SK-N-SH (cell line): Measurements from ENCODE around the gene CAVIN4. TPM values are rescaled to one million over a fixed set of nuclear protein-coding genes. Genes with fewer than 3 reads are reported as not detected.

ENCODE experiments used
- CTCF ChIA-PET: fragments of 300-600, 350-600 bp; formaldehyde crosslinking; extraction: SDS; loops from one replicate; lab custom pipeline; 2021; lab: Yijun Ruan, JAX
- POLR2A ChIA-PET: fragments of 350-600 bp; sonication (Branson Sonifier 250); formaldehyde crosslinking; extraction: SDS; loops from one replicate; lab custom pipeline; 2020; ENCODE audit warnings: antibody characterized with exemption, inconsistent platforms; lab: Yijun Ruan, JAX
- DNase-seq: peaks from one replicate; pipeline ENCODE4 v3.0.0; 2012
- H2AFZ ChIP-seq: fragments of 200-600 bp; sonication (generic); 2 replicates; pipeline ENCODE4 v1.8.1; 2016; ENCODE audit warnings: antibody characterized with exemption, mild to moderate bottlenecking, low read depth
- H3F3A ChIP-seq: fragments of 200-600 bp; sonication (generic); replicated peaks from 2 replicates; pipeline ENCODE3; 2016; ENCODE audit warnings: antibody characterized with exemption, mild to moderate bottlenecking; ENCODE audit not compliant: insufficient read depth
- H3K27ac ChIP-seq, 2 experiments: fragments of 200-500 bp in 1 of 2; fragments of 200-600 bp in 1 of 2; sonication (Bioruptor generic) in 1 of 2; sonication (generic), shearing (Covaris generic) in 1 of 2; 2 replicates each; pipeline versions ENCODE4 v1.5.1 to v1.6.1; 2014 to 2016; ENCODE audit warnings: low read depth in 2 of 2, inconsistent platforms in 1 of 2, low read length in 1 of 2, mild to moderate bottlenecking in 1 of 2, mixed read lengths in 1 of 2
- H3K27me3 ChIP-seq: fragments of 200-600 bp; sonication (generic), shearing (Covaris generic); 2 replicates; pipeline ENCODE4 v1.6.1; 2016; ENCODE audit warnings: mixed run types; ENCODE audit not compliant: insufficient read depth
- H3K36me3 ChIP-seq, 2 experiments: fragments of 200-500 bp in 1 of 2; fragments of 200-600 bp in 1 of 2; sonication (Bioruptor generic) in 1 of 2; sonication (generic) in 1 of 2; replicated peaks in 1 of 2; 2 replicates each; pipeline versions ENCODE3 to v1.5.1; 2014 to 2016; ENCODE audit warnings: low read length in 1 of 2, mild to moderate bottlenecking in 1 of 2; ENCODE audit not compliant: insufficient read depth in 2 of 2, control insufficient read depth in 1 of 2
- H3K4me1 ChIP-seq, 2 experiments: fragments of 200-500 bp in 1 of 2; fragments of 200-600 bp in 1 of 2; sonication (Bioruptor generic) in 1 of 2; sonication (generic), shearing (Covaris generic) in 1 of 2; 2 replicates each; pipeline versions ENCODE4 v1.5.1 to v1.6.1; 2014 to 2016; ENCODE audit warnings: low read depth in 1 of 2, low read length in 1 of 2, mixed run types in 1 of 2; ENCODE audit not compliant: insufficient read depth in 2 of 2, control insufficient read depth in 1 of 2
- H3K4me2 ChIP-seq: fragments of 200-600 bp; sonication (generic), shearing (Covaris generic); 2 replicates; pipeline ENCODE4 v1.6.1; 2017; ENCODE audit warnings: mixed run types
- H3K4me3 ChIP-seq, 2 experiments: fragments of 200-500 bp in 1 of 2; fragments of 200-600 bp in 1 of 2; sonication (Bioruptor generic) in 1 of 2; sonication (generic), shearing (Covaris generic) in 1 of 2; 2 replicates each; pipeline versions ENCODE4 v1.5.1 to v1.8.1; 2014 to 2016; ENCODE audit warnings: low read depth in 2 of 2, inconsistent platforms in 1 of 2, low read length in 1 of 2, mild to moderate bottlenecking in 1 of 2, mixed read lengths in 1 of 2, moderate library complexity in 1 of 2
- H3K79me2 ChIP-seq: fragments of 200-600 bp; sonication (generic); 2 replicates; pipeline ENCODE4 v1.8.1; 2017; ENCODE audit warnings: mild to moderate bottlenecking; ENCODE audit not compliant: insufficient read depth
- H3K9ac ChIP-seq: fragments of 200-600 bp; sonication (generic); 2 replicates; pipeline ENCODE4 v1.6.1; 2017; ENCODE audit warnings: mixed run types
- H3K9me2 ChIP-seq: fragments of 200-600 bp; sonication (generic); 2 replicates; pipeline ENCODE4 v1.6.1; 2017; ENCODE audit warnings: mixed run types
- H3K9me3 ChIP-seq: fragments of 200-600 bp; sonication (generic); 2 replicates; pipeline ENCODE4 v1.6.1; 2017; ENCODE audit warnings: mixed run types, mild to moderate bottlenecking, moderate library complexity
- H4K20me1 ChIP-seq: fragments of 200-600 bp; sonication (generic); 2 replicates; pipeline ENCODE4 v1.6.1; 2017; ENCODE audit warnings: mild to moderate bottlenecking, mixed run types; ENCODE audit not compliant: insufficient read depth
- CHD2 ChIP-seq: fragments of 150-350 bp; IDR thresholded peaks from 2 replicates; pipeline ENCODE4 v1.6.1; 2018; ENCODE audit warnings: low read length; ENCODE audit not compliant: partially characterized antibody
- CTCF ChIP-seq: fragments of 200-600 bp; sonication (generic); IDR thresholded peaks from 2 replicates; pipeline ENCODE4 v1.6.1; 2017; ENCODE audit warnings: antibody characterized with exemption, mild to moderate bottlenecking, moderate library complexity
- EZH2phosphoT487 ChIP-seq: fragments of 200-600 bp; sonication (generic); IDR thresholded peaks from 2 replicates; pipeline ENCODE4 v1.6.1; 2017; ENCODE audit warnings: low read depth, mixed run types, mild to moderate bottlenecking, antibody characterized with exemption, moderate library complexity, borderline replicate concordance
- FOSL2 ChIP-seq: IDR thresholded peaks from 2 replicates; pipeline ENCODE4 v1.4.0; 2012; ENCODE audit warnings: low read depth, mild to moderate bottlenecking, moderate library complexity, borderline replicate concordance
- GABPA ChIP-seq: IDR thresholded peaks from 2 replicates; pipeline ENCODE4 v1.4.0; 2012; ENCODE audit warnings: low read depth, mild to moderate bottlenecking
- RAD21 ChIP-seq: IDR thresholded peaks from 2 replicates; pipeline ENCODE4 v1.6.1; 2012; ENCODE audit warnings: mild to moderate bottlenecking, low read length
- SIN3A ChIP-seq: IDR thresholded peaks from 2 replicates; pipeline ENCODE4 v1.6.1; 2012; ENCODE audit warnings: low read depth, mild to moderate bottlenecking, low read length, moderate library complexity, borderline replicate concordance
- WGBS: methylation state at CpG from one replicate; pipeline ENCODE4 v1.1.6; 2017; ENCODE audit warnings: low lambda C conversion rate; 5-methylcytosine and 5-hydroxymethylcytosine counted together
- polyA plus RNA-seq, 3 experiments: library from polyadenylated mRNA; depleted of rRNA; stranded (reverse); fragments of >200 nt; gene quantifications; 2 replicates each; pipeline ENCODE4 v1.2.3, GENCODE V29; 2012
- TF ChIP-seq, protein P1 (sequence below): IDR thresholded peaks from 2 replicates; pipeline ENCODE4 v1.6.1; 2012; ENCODE audit warnings: mild to moderate bottlenecking, low read depth, low read length, moderate library complexity
- TF ChIP-seq, protein P2 (sequence below): IDR thresholded peaks from 2 replicates; pipeline ENCODE4; 2012

Gene CAVIN4
- polyA plus RNA-seq, 1 of the 3 experiments (the other 2 are of a cell fraction): 0.54 TPM

DNA sequence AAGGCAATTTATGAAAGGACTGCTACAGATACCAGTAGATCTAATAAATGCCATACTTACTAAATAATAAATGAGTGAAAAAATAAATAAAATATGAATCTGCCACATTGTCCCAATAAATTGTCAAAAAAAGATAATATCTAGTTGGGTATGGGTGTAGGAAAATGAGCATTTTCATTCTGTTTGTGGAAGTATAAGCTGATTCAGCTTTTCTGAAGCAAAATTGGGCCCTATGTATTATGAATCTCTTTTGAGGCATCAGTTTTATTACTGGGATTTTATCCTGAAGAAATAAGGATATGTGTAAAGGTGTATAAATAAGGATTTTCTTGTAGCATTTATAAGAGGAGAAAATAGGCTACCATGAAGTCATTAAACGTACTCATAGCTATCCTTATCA lies 46.1 kb downstream of the CAVIN4 start:
- CTCF ChIA-PET: no interaction called here
- 29% methylated on average over 1 of the region's 1 CpG for WGBS

GRCh38 chr9:100626949-100627348 lies 49.1 kb downstream of the CAVIN4 start:
- H3K36me3 ChIP-seq: no peaks in the 10 kb centered on the region
- no peaks in the 10 kb centered on the region; the same call in 1 of the 2 replicates for H3K27me3 ChIP-seq
- no peaks in the 10 kb centered on the region for H3K9me2 ChIP-seq
- no peaks in the 10 kb centered on the region for H3K4me1 ChIP-seq
- POLR2A ChIA-PET: no interaction called here
- DNase-seq: no peak
- H3K4me2 ChIP-seq: no peak overlapping the region
- CTCF ChIA-PET: no interaction called here
- no peaks in the 10 kb centered on the region for H3K9me3 ChIP-seq
- no peaks in the 10 kb centered on the region for H4K20me1 ChIP-seq
- no peaks in the 10 kb centered on the region for H3F3A ChIP-seq
- TF ChIP-seq, protein P1, sequence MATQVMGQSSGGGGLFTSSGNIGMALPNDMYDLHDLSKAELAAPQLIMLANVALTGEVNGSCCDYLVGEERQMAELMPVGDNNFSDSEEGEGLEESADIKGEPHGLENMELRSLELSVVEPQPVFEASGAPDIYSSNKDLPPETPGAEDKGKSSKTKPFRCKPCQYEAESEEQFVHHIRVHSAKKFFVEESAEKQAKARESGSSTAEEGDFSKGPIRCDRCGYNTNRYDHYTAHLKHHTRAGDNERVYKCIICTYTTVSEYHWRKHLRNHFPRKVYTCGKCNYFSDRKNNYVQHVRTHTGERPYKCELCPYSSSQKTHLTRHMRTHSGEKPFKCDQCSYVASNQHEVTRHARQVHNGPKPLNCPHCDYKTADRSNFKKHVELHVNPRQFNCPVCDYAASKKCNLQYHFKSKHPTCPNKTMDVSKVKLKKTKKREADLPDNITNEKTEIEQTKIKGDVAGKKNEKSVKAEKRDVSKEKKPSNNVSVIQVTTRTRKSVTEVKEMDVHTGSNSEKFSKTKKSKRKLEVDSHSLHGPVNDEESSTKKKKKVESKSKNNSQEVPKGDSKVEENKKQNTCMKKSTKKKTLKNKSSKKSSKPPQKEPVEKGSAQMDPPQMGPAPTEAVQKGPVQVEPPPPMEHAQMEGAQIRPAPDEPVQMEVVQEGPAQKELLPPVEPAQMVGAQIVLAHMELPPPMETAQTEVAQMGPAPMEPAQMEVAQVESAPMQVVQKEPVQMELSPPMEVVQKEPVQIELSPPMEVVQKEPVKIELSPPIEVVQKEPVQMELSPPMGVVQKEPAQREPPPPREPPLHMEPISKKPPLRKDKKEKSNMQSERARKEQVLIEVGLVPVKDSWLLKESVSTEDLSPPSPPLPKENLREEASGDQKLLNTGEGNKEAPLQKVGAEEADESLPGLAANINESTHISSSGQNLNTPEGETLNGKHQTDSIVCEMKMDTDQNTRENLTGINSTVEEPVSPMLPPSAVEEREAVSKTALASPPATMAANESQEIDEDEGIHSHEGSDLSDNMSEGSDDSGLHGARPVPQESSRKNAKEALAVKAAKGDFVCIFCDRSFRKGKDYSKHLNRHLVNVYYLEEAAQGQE: no peak
- no peak for TF ChIP-seq GABPA
- no peaks in the 10 kb centered on the region for H3K79me2 ChIP-seq
- H3K27ac ChIP-seq: no peak overlapping the region
- no peak overlapping the region for H3K9ac ChIP-seq
- H3K4me3 ChIP-seq: no peak overlapping the region
- 63% methylated on average over 1 of the region's 1 CpG for WGBS
- H2AFZ ChIP-seq: no peak overlapping the region

More for the DNA sequence above, 46.1 kb downstream of the CAVIN4 start:
- Histone ChIP-seq H3F3A (no peaks in the 10 kb centered on the region), H3K4me1 (no peaks in the 10 kb centered on the region), H2AFZ (no peak overlapping the region), H4K20me1 (no peaks in the 10 kb centered on the region), H3K4me2 (no peak overlapping the region), H3K36me3 (no peaks in the 10 kb centered on the region), H3K27me3 (no peaks in the 10 kb centered on the region), H3K27ac (no peak overlapping the region), H3K9me3 (no peaks in the 10 kb centered on the region), H3K9ac (no peak overlapping the region), H3K9me2 (no peaks in the 10 kb centered on the region), H3K4me3 (no peak overlapping the region), H3K79me2 (no peaks in the 10 kb centered on the region)
- no peak for TF ChIP-seq RAD21
- TF ChIP-seq, protein P2, sequence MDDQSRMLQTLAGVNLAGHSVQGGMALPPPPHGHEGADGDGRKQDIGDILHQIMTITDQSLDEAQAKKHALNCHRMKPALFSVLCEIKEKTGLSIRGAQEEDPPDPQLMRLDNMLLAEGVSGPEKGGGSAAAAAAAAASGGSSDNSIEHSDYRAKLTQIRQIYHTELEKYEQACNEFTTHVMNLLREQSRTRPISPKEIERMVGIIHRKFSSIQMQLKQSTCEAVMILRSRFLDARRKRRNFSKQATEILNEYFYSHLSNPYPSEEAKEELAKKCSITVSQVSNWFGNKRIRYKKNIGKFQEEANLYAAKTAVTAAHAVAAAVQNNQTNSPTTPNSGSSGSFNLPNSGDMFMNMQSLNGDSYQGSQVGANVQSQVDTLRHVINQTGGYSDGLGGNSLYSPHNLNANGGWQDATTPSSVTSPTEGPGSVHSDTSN: no peak
- no peak for TF ChIP-seq SIN3A
- TF ChIP-seq CTCF: no peak
- no peak for TF ChIP-seq GABPA
- no peak for TF ChIP-seq CHD2
- no peak for TF ChIP-seq FOSL2
- TF ChIP-seq EZH2phosphoT487: no peak
- POLR2A ChIA-PET: no interaction called here
- no peak for DNase-seq
